ENCODE measurements around the gene LRRC27.

GRCh38 chr10:132368391-132368790 lies 36.4 kb downstream of the LRRC27 start:
- no peak for TF ChIP-seq CTCF (IDR thresholded peaks at IDR 0.05 in 2 of 3, conservative IDR thresholded peaks at IDR 0.05 in 1 of 3; ENCODE audit: borderline replicate concordance in 1 of 3, insufficient read depth in 1 of 3, low read depth in 2 of 3, low read length in 2 of 3)
- no peak for TF ChIP-seq EZH2 (IDR thresholded peaks at IDR 0.05)
